ENCODE measurements around the gene APBB2. TPM values are rescaled to one million over a fixed set of nuclear protein-coding genes. Genes with fewer than 3 reads are reported as not detected.

The APBB2 gene
- total and polyA plus RNA-seq, 2 experiments from 2014 or later = 35.8 to 74.8 TPM

DNA sequence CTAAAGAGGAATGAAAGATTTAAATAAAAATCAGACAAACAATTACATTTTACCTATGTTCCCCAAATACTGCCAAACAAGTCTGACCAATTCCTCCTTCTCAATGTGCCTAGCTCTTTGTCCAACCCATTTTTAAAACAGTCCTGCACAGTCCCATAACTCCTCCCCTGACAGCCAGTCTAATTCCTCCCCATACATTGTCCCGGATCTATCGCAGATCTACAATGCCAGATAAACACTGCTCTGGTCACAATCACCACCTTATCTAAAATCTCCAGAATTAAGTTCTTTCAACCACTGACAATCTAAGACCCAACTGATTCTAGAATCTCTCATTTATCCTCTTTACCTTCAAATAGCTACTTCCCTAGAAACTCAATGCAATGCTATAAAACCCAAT lies 176.0 kb downstream of the APBB2 start:
- no peak for DNase-seq (ENCODE audit: low spot score)
- no peak overlapping the region for H3K4me3 ChIP-seq
- no peak for ATAC-seq
- no peaks in the 10 kb centered on the region; the same call in 1 of the 2 replicates for H3K36me3 ChIP-seq (ENCODE audit: insufficient read depth)
- no peak overlapping the region for H3K4me3 Mint-ChIP-seq
- H3K4me2 ChIP-seq = no peak overlapping the region
- no peaks in the 10 kb centered on the region for H3K9me2 ChIP-seq (ENCODE audit: insufficient read depth)
- no peaks in the 10 kb centered on the region for H3K4me1 Mint-ChIP-seq
- no peaks in the 10 kb centered on the region for H3K27me3 Mint-ChIP-seq (ENCODE audit: insufficient read depth, low read depth, poor library complexity)
- H3K27ac Mint-ChIP-seq = no peak overlapping the region
- H2AFZ ChIP-seq = no peak overlapping the region
- H3F3A ChIP-seq (replicated peaks; ENCODE audit: low read depth) = no peaks in the 10 kb centered on the region
- H3K27me3 ChIP-seq (ENCODE audit: insufficient read depth) = no peaks in the 10 kb centered on the region
- no peaks in the 10 kb centered on the region; the same call in 2 of the 3 replicates for H3K9me3 Mint-ChIP-seq
- TF ChIP-seq, protein P1, sequence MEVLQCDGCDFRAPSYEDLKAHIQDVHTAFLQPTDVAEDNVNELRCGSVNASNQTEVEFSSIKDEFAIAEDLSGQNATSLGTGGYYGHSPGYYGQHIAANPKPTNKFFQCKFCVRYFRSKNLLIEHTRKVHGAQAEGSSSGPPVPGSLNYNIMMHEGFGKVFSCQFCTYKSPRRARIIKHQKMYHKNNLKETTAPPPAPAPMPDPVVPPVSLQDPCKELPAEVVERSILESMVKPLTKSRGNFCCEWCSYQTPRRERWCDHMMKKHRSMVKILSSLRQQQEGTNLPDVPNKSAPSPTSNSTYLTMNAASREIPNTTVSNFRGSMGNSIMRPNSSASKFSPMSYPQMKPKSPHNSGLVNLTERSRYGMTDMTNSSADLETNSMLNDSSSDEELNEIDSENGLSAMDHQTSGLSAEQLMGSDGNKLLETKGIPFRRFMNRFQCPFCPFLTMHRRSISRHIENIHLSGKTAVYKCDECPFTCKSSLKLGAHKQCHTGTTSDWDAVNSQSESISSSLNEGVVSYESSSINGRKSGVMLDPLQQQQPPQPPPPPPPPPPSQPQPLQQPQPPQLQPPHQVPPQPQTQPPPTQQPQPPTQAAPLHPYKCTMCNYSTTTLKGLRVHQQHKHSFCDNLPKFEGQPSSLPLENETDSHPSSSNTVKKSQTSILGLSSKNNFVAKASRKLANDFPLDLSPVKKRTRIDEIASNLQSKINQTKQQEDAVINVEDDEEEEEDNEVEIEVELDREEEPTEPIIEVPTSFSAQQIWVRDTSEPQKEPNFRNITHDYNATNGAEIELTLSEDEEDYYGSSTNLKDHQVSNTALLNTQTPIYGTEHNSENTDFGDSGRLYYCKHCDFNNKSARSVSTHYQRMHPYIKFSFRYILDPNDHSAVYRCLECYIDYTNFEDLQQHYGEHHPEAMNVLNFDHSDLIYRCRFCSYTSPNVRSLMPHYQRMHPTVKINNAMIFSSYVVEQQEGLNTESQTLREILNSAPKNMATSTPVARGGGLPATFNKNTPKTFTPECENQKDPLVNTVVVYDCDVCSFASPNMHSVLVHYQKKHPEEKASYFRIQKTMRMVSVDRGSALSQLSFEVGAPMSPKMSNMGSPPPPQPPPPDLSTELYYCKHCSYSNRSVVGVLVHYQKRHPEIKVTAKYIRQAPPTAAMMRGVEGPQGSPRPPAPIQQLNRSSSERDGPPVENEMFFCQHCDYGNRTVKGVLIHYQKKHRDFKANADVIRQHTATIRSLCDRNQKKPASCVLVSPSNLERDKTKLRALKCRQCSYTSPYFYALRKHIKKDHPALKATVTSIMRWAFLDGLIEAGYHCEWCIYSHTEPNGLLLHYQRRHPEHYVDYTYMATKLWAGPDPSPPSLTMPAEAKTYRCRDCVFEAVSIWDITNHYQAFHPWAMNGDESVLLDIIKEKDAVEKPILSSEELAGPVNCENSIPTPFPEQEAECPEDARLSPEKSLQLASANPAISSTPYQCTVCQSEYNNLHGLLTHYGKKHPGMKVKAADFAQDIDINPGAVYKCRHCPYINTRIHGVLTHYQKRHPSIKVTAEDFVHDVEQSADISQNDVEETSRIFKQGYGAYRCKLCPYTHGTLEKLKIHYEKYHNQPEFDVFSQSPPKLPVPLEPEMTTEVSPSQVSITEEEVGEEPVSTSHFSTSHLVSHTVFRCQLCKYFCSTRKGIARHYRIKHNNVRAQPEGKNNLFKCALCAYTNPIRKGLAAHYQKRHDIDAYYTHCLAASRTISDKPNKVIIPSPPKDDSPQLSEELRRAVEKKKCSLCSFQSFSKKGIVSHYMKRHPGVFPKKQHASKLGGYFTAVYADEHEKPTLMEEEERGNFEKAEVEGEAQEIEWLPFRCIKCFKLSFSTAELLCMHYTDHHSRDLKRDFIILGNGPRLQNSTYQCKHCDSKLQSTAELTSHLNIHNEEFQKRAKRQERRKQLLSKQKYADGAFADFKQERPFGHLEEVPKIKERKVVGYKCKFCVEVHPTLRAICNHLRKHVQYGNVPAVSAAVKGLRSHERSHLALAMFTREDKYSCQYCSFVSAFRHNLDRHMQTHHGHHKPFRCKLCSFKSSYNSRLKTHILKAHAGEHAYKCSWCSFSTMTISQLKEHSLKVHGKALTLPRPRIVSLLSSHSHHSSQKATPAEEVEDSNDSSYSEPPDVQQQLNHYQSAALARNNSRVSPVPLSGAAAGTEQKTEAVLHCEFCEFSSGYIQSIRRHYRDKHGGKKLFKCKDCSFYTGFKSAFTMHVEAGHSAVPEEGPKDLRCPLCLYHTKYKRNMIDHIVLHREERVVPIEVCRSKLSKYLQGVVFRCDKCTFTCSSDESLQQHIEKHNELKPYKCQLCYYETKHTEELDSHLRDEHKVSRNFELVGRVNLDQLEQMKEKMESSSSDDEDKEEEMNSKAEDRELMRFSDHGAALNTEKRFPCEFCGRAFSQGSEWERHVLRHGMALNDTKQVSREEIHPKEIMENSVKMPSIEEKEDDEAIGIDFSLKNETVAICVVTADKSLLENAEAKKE (CRISPR knock-in tag; IDR thresholded peaks at IDR 0.05) = no peak
- TF ChIP-seq POLR2AphosphoS5 (IDR thresholded peaks at IDR 0.05; ENCODE audit: low read depth) (no peak), JUNB (IDR thresholded peaks at IDR 0.05; ENCODE audit: unreplicated experiment) (no peak), STAT1 (IDR thresholded peaks at IDR 0.05; ENCODE audit: unreplicated experiment) (no peak), NANOG (IDR thresholded peaks at IDR 0.05; ENCODE audit: borderline replicate concordance) (no peak), ZNF114 (CRISPR knock-in tag; IDR thresholded peaks at IDR 0.05) (no peak), ZNF331 (CRISPR knock-in tag; IDR thresholded peaks at IDR 0.05; ENCODE audit: low read depth) (no peak), EZH2 (IDR thresholded peaks at IDR 0.05; ENCODE audit: low read depth, unreplicated experiment) (no peak), EZH2phosphoT487 (IDR thresholded peaks at IDR 0.05; ENCODE audit: unreplicated experiment) (no peak), CREB1 (CRISPR knock-in tag; IDR thresholded peaks at IDR 0.05; ENCODE audit: low read depth) (no peak)
- TF ChIP-seq, protein P2, sequence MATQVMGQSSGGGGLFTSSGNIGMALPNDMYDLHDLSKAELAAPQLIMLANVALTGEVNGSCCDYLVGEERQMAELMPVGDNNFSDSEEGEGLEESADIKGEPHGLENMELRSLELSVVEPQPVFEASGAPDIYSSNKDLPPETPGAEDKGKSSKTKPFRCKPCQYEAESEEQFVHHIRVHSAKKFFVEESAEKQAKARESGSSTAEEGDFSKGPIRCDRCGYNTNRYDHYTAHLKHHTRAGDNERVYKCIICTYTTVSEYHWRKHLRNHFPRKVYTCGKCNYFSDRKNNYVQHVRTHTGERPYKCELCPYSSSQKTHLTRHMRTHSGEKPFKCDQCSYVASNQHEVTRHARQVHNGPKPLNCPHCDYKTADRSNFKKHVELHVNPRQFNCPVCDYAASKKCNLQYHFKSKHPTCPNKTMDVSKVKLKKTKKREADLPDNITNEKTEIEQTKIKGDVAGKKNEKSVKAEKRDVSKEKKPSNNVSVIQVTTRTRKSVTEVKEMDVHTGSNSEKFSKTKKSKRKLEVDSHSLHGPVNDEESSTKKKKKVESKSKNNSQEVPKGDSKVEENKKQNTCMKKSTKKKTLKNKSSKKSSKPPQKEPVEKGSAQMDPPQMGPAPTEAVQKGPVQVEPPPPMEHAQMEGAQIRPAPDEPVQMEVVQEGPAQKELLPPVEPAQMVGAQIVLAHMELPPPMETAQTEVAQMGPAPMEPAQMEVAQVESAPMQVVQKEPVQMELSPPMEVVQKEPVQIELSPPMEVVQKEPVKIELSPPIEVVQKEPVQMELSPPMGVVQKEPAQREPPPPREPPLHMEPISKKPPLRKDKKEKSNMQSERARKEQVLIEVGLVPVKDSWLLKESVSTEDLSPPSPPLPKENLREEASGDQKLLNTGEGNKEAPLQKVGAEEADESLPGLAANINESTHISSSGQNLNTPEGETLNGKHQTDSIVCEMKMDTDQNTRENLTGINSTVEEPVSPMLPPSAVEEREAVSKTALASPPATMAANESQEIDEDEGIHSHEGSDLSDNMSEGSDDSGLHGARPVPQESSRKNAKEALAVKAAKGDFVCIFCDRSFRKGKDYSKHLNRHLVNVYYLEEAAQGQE (IDR thresholded peaks at IDR 0.05; ENCODE audit: unreplicated experiment) = no peak
- TF ChIP-seq, protein P3, sequence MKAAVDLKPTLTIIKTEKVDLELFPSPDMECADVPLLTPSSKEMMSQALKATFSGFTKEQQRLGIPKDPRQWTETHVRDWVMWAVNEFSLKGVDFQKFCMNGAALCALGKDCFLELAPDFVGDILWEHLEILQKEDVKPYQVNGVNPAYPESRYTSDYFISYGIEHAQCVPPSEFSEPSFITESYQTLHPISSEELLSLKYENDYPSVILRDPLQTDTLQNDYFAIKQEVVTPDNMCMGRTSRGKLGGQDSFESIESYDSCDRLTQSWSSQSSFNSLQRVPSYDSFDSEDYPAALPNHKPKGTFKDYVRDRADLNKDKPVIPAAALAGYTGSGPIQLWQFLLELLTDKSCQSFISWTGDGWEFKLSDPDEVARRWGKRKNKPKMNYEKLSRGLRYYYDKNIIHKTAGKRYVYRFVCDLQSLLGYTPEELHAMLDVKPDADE (IDR thresholded peaks at IDR 0.05) = no peak
- TF ChIP-seq, protein P4, sequence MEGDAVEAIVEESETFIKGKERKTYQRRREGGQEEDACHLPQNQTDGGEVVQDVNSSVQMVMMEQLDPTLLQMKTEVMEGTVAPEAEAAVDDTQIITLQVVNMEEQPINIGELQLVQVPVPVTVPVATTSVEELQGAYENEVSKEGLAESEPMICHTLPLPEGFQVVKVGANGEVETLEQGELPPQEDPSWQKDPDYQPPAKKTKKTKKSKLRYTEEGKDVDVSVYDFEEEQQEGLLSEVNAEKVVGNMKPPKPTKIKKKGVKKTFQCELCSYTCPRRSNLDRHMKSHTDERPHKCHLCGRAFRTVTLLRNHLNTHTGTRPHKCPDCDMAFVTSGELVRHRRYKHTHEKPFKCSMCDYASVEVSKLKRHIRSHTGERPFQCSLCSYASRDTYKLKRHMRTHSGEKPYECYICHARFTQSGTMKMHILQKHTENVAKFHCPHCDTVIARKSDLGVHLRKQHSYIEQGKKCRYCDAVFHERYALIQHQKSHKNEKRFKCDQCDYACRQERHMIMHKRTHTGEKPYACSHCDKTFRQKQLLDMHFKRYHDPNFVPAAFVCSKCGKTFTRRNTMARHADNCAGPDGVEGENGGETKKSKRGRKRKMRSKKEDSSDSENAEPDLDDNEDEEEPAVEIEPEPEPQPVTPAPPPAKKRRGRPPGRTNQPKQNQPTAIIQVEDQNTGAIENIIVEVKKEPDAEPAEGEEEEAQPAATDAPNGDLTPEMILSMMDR (conservative IDR thresholded peaks at IDR 0.05; ENCODE audit: low read depth in 2 of 2) = no peak
- no peaks in the 10 kb centered on the region for H3K79me2 ChIP-seq (replicated peaks; ENCODE audit: insufficient read depth)
- peaks cover 5% of the 10 kb centered on the region; the same call in 1 of the 2 replicates for H3K4me1 ChIP-seq (ENCODE audit: insufficient read depth)
- H3K27ac ChIP-seq (ENCODE audit: low read depth) = no peak overlapping the region
- H3K36me3 Mint-ChIP-seq (ENCODE audit: low read depth) = peaks cover 10% of the 10 kb centered on the region; the same call in 2 of the 3 replicates
- H4K20me1 ChIP-seq (replicated peaks; ENCODE audit: insufficient read depth) = no peaks in the 10 kb centered on the region
